Stimulated activated CD8-positive, alpha-beta memory T cell treated with anti-CD3 and anti-CD28 coated beads, Interleukin-4, amount 100 ng/mL, for 4 hours (primary cell): ENCODE data around the gene PLIN4.

Source experiments
- DNase-seq, 2 donors: peaks; one replicate each; pipeline ENCODE4 v3.0.0-alpha.2; 2020; ENCODE audit warnings: low read depth in 2 of 2, low spot score in 1 of 2

The PLIN4 gene

DNA sequence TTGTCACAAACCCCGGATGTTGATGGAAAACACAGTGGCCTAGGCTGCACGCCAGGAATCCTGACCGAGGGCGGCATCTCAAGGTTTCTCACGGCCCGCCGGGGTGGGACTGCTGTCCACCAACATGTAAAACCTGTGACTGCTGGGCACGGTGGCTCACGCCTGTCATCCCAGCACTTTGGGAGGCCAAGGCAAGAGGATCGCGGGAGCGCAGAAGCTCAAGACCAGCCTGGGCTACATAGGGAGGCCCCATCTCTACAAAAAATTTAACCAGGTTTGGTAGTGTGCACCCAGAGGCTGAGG, 11.2 kb downstream of the PLIN4 start:
- DNase-seq = no peak

DNA sequence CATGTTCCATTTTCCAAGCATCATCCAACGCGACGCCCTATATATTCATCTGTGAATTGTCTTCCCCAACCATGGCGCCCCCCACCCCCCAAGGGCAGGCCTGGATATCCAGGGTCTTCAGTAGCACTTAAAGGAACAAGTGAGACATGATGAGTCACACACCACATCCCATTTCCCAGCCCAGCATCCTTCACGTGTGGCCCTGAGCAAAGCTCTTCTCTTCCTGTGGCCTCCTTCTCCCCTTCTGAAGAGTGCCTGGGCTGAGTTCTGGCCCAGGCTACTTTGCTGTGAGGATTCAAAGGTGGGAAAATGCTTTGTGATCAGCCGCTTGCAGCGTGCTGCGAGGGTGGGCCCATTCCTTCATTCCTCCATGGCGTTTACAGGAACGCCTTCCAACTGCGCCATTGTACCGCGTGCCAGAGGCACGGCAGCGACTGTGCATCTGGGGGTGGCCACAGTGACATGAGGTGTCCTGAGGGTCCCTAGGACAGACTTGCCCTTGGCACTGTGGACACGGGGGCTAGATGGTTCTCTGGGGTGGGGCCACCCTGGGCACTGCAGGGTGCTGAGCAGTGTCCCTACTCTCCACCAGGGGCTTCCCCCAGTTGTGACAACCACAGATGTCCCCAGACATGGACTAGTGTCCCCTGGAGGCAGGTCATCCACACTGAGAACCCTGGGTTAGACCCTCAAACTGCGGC, 11.7 kb downstream of the PLIN4 start:
- DNase-seq = no peak

DNA sequence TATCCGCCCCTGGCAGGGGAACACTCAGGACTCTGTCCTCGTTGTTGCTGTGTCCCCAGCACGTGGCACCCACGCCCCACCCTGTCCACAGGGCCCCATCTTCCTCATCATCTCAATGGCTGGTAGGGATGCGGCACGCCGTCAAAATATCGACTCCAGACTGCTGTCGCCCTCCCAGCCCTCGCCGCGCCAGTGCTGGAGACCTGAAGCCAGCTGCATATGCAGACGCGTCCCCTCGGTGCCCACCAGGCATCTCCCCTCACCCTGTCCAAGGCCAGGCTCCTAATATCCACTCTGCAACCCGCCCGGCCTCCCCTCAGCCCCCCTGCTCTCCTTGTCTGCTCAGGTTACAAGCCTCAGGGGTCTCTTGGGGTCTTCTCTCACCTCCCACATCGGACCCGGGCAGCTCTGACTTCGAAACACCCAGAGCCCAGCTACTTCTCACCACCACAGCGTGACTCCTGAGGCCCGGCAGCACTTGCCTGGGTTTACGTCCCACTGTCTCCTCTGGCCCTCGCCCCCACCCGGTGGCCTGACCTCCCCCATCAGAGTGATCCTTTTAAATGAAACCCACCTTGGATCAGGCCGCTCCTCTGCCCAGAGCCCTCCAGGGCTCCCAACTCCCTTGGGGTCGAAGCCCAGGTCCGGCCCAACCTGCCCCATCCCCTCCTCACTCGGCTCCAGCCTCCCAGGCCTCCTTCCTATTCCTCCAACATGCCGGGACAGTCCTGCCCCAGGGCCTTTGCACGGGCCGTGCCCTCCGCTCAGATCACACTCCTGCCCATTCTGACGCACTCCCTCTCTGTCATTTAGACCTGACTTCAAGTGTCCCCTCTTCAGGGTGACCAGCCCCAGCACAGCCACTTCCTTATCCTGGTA, 12.5 kb downstream of the PLIN4 start:
- DNase-seq = no peak

DNA sequence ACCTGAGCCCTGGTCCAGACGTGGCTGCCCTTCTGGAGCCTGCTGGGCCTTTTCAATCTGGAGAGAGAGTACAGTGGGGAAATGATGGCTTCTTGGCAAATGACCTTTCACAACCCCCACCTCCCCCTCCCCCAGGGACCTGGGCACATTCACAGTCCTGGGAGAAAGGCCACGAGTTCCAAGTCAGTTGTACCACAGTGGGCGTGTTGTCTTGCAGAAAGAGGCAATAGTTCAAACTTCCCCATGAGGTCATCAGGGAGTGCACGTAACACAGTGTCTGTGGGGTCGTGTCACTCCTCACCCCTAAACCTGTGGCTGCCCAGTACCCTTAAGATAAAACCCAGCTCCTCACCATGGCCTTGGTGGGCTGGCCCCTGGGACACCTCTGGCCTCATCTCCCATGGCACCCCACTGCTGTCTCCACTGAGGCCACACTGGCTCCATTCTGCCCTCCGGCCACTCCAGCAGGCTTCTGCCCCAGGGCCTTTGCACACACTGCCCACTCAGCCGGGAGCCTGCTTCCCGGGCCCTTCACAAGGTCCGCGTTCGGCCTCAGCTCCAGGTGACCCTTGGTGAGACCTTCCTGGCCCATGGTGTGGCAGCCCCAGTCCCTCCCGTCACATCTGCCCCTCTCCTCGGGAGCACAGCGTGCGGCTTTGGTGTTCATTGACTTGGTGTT, 13.3 kb downstream of the PLIN4 start:
- DNase-seq = no peak

DNA sequence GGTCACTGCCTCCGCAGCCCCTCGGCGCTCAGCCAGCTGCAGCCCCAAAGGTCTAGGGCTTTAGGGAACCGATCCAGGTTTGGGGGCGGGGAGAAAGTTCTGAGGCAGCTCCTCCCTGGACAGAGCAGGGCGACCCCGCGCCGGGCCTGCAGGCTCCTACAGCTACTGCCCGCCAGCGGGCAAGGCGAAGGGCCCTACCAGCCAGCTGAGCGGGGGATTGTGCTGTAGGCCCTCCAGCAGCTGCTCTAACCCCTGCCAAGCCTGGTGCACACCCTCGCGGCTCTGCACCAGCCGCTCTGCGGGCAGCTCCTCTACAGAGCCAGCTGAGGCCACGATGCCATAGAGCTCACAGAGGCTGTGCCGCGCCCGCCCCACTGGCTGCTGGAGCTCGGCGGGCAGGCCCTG, 14.0 kb downstream of the PLIN4 start:
- DNase-seq = no peak

DNA sequence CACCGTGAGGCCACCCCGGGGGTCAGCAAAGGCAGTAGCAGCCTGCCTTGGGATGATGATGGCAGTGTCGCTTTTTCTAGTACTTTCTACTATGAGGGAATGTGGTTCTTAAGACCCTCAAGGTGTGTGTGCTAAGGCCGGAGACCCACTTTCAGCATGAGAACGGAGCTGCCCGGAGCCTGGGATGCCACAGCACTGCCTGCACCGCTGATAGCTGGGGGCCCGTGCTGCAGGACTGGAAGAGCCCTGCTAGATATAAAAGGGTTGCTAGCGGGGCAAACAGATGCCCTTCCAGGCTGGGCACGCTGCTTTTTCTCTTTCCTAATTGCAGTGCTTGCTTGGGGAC, 14.5 kb downstream of the PLIN4 start:
- DNase-seq = no peak

DNA sequence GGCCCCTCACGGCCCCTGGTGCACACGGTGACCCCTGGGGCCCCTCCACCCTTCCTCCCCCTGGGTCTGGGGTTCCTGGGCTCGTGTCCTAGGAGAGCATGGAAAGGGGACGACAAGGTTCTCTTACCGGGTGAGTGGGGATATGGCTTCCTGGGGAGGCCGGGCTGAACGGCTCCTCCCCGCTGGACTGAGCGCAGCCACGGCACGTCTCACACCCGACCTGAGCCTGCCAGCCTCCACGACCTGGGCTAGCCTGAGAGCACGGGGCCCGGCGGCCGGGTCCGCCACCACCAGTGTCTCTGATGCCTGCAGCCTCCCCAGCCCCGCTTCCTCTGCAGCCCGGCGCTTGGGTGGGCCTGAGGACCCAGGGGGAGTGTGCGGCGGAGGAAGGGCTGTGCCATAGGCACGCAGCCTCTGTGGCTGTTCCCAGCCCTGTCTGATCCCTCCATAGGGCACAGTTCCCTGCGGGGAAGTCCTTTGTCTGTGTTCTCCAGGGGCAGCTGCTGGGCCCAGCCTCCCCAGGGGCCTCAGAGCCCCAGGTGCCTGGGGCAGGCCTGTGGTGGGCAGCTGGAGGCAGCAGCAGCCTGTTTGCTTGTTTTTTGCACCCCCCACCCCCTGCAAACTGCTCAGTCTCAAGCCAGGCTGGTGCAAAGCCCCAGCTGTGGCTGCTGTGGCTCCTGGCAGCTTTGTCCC, 15.0 kb downstream of the PLIN4 start:
- no peak for DNase-seq

DNA sequence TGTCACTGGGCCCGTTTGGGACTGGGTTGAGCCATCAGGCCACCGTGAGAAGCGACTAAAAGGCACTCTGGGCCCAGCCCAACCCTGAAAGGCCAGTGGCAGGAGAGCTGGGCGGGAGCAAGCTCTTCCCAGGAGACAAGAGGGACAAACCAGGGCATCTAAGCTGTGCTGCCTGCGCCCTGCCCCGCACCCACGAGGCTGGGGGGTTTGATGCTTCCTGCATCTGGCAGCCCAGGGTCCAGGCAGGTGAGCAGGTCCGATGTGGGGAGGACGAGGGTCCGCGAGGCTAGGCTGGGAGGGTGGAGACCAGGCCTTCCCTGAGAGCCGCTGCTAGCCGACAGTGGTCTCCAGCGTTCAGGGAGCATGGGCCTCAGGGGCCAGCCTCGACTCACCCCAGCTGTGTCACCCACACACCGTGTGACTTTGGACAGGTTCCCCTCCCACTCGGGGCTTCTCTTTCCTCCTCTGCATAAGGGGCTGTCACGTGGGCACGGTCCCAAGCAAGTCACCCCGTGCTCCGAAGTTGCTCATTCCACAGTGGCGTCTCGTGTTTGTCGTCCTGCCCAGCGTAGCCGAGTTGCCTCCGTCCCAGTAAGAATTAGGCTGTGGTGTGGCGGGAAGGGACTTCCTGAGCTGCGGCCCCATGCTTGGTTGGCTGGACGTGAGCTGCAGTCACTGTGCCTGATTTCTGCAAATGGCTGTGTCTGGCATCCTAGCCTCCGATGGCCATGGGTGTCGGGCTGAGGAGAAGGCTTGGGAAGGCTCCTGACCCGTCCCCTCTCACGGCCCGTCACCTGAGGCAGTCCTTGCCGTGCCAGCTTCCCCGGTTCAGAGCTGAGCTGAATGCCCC, 15.8 kb downstream of the PLIN4 start:
- no peak for DNase-seq

DNA sequence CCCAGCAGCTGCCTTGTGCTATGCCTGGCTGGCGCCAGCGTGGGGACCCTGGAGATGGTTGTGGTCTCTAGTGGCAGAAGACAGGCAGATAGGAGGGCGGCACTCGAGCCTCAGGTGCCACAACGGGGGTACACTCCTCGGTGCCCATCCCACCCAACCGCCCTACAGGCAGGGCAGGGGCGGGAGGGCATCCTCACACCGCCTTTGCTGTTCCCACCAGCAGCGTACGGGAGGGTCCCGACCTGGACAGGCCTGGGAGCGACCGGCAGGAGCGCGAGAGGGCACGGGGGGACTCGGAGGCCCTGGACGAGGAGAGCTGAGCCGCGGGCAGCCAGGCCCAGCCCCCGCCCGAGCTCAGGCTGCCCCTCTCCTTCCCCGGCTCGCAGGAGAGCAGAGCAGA, 16.6 kb downstream of the PLIN4 start:
- DNase-seq = no peak

DNA sequence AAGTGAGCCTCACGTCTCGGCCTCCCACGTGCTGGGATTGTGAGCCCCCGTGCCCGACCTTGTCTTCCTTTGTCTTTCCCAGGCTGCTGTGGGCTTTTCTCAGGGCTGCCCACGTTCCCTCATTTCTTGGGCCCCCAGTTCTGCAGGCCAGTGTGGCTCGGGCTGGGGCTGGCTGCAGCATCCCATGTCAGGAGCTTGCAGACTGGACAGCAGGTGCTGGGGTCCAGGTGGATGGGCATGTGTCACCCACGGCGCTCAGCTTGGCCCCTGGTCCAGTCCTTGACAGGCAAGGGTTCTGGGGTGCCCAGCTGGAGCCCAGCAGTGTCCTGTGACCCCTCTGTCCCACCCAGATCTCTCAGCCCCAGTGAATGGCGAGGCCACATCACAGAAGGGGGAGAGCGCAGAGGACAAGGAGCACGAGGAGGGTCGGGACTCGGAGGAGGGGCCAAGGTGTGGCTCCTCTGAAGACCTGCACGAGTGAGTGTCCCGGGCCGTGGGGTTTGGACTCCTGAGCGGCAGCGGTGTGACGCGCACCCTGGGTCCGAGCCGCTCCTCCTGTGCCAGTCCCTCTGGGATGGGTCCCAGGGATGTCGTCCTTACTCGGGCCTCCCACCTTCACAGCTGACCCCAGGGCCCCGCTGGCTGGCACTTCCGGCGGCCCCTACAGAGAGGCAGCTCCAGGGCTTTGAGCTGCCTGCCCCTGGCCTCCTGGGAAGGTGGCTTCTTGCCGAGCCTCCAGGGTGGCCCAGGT, 17.3 kb downstream of the PLIN4 start:
- DNase-seq = no peak

DNA sequence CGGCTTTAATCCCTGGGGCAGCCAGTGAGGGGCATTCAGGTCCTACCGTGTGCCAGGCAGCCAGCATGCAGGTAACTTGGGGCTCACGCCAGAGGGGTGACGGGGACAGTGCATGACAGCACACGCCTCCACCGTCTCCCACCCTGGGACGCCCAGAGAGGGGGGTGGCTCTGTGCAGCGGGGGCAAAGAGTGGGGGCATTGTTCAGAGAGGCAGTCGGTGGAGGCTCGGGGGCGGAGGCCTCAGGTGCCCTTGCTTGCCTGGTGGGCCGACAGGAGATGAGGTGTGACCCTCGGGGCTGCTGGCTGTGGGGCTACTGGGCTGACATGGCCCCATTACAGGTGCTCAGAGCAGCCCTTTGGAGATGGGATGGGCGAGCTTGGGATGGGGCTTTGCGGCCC, 18.4 kb downstream of the PLIN4 start:
- no peak for DNase-seq

DNA sequence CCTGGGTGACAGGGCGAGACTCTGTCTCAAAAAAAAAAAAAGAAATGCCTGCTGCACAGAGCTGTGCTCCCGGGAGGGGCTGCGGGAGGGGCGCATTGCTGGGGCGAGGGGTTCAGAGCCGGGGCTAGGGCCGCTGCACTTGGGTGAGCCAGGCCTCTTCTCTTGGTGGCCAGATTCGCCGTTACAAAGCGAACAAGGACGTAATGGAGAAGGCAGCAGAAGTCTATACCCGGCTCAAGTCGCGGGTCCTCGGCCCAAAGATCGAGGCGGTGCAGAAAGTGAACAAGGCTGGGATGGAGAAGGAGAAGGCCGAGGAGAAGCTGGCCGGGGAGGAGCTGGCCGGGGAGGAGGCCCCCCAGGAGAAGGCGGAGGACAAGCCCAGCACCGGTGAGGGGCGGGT, 19.0 kb downstream of the PLIN4 start:
- DNase-seq = no peak

DNA sequence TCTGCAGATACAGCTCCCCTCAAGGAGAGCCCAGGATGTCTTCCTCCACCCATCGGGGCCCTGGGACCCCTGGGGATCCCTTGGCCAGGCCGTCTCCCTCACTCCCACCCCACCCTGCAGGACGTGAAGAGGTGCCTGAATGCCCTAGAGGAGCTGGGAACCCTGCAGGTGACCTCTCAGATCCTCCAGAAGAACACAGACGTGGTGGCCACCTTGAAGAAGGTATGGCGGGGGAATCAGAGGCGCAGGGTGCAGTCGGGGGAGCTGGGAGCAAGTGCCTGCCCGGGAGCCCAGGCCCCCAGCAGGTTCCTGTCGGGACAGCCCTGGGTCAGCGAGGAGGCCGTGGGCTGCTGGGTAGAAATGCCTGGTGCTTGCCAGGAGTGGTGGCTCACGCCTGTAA, 19.6 kb downstream of the PLIN4 start:
- DNase-seq = no peak

DNA sequence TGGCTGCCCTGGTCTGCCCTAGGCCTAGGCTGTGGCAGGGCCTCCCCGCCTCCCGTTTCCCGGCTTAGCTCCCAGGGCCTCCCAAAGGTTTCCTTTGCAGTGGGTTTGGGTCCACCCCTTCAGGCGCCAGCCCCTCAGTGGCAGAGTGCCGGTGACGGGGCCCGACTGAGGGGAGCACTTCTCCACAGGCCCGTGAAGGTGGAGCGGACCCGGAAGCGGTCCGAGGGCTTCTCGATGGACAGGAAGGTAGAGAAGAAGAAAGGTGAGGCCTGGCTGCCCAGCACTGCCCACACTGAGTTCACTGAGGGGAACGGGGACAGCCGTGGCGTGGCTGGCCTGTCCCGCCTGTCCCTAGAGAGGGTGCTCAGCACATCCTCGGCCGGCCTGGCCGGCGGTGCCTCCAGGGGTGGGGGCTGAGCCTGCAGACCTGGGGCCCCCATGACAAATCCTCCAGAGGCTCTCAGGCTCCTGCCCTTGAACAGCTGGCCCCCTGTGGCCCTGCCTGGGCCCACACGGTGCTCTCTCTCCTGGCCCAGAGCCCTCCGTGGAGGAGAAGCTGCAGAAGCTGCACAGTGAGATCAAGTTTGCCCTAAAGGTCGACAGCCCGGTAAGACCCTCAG, 20.4 kb downstream of the PLIN4 start:
- DNase-seq = no peak

DNA sequence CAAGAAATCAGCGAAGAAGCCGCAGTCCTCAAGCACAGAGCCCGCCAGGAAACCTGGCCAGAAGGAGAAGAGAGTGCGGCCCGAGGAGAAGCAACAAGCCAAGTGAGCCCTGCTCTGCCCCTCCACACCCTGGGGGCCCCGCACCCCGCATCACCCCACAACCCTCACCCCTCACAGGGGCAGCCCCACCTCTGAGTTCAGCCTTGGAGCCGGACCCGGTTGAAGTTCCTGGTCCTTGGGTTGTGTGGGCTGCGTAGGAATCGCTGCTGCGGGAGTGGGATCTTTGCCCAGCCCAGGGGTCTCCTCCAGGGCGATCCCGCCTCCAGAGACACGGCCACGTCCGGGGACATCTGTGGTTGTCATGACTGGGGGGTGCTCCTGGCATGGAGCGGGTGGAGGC, 22.0 kb downstream of the PLIN4 start:
- DNase-seq = no peak

DNA sequence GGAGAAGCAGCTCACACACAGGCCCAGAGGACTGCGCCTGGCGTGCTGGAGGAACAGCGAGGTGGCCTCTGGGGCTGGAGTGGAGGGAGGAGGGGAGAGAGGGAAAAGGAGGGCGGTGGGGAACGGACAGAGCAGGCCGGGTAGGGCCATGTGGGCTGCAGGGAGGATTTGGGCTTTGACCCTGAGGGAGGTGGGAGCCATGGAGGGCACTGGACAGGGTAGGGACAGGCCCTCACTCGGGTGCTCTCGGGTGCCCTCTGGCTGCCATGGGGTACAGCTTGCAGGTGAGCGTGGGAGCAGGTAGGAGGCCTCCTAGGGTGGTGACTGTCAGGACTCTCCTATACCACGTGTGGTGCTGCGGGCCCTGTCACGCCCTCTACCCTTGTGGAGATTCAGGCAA, 22.8 kb downstream of the PLIN4 start:
- no peak for DNase-seq

DNA sequence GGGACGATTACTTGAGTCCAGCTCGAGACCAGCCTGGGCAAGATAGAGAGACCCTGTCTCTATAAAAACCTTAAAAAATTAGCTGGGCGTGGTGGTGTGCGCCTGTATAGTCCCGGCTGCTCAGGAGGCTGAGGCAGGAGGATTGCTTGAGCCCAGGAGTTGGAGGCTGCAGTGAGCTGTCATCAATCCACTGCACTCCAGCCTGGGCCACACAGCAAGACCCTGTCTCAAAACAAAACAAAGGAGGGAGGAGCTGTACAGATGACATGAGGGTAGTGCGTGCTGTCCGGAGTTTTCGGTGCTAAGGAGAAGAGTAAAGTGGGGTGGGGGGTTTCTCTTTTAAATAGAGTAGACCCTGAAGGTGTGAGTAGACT, 23.6 kb downstream of the PLIN4 start:
- no peak for DNase-seq

DNA sequence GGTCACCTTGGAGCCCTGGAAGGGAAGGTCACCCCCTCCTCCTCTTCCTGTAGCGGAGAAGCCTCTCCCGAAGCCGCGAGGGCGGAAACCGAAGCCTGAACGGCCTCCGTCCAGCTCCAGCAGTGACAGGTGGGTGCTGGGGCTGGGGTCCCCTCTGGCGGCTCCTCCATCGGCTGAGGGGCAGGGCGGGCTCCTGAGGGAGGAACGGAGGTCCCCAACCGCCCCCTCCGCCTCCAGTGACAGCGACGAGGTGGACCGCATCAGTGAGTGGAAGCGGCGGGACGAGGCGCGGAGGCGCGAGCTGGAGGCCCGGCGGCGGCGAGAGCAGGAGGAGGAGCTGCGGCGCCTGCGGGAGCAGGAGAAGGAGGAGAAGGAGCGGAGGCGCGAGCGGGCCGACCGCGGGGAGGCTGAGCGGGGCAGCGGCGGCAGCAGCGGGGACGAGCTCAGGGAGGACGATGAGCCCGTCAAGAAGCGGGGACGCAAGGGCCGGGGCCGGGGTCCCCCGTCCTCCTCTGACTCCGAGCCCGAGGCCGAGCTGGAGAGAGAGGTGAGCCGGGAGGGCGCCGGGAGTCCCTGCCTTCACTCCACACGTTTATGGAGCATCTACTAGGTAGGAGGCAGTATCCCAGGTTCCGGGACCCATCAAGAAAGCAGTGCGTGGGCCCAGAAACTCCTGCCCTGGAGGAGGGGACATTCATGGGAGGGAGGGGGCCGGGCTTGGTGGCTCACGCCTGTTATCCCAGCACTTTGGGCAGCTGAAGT, 24.2 kb downstream of the PLIN4 start:
- no peak for DNase-seq
